ENCODE measurements around the gene CSGALNACT2.
A peak's percentile ranks its signal among the peaks of the same experiment; 100 is the strongest.

CSGALNACT2 gene

DNA sequence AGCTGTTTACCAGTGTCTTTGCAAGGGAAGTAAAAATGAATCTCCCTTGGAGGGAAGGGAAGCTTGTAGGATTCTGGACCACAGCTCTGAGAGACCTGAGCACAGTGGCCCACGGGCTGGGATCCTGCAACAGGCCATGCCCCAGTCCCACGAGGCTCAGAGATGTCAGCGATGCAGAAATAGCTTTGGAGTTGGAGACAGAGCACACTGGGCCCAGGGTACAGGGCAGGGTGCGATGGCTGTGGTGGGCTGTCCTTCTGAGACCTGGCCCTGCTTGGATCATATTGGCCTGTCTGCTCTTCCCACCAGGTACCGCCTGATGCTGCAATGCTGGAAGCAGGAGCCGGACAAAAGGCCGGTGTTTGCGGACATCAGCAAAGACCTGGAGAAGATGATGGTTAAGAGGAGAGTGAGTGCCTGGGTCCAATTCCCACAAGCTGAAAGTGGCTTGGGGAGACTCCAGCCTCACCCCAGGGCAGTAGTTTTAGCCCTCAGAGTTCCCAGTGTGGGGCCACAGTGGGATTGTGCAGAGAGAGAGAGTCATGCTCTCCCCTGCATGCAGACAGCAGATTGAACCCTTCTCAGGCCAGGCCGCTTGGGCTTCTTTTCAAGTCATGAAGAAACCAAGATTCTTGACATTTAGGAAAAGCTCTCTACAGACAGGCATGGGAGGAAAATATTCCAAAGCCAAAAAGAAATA, 13.5 kb upstream of the CSGALNACT2 start:
- DNase-seq (ENCODE audit: low read depth in 2 of 2), result no peak

DNA sequence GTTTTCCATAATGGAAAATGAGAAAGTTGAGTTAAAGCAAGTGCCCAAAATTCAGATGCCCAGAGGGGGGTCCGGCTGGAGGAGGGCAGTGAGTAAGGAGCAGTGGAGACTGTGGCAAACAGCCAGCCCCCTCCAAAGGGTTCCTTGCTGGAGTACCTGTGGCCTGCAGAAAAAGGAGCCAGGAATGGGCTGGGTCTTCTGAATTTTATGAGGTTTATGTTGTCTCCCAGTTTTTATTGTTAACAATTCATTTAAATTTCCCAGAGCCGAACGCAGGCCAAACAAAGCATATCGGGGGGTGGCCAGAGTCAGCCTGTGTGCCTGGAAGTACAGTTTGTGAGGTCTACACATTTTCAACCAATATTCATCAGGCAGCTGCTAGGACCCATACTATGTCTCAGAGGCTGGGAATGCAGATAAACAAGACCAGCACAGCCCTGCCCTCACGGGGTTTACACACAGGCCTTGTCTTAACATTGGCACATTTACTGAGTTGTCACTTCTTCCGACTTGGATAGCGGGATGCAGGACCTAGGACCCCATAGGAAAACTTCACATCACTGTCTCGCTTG, 12.9 kb upstream of the CSGALNACT2 start:
- DNase-seq (ENCODE audit: low read depth in 2 of 2), result no peak

DNA sequence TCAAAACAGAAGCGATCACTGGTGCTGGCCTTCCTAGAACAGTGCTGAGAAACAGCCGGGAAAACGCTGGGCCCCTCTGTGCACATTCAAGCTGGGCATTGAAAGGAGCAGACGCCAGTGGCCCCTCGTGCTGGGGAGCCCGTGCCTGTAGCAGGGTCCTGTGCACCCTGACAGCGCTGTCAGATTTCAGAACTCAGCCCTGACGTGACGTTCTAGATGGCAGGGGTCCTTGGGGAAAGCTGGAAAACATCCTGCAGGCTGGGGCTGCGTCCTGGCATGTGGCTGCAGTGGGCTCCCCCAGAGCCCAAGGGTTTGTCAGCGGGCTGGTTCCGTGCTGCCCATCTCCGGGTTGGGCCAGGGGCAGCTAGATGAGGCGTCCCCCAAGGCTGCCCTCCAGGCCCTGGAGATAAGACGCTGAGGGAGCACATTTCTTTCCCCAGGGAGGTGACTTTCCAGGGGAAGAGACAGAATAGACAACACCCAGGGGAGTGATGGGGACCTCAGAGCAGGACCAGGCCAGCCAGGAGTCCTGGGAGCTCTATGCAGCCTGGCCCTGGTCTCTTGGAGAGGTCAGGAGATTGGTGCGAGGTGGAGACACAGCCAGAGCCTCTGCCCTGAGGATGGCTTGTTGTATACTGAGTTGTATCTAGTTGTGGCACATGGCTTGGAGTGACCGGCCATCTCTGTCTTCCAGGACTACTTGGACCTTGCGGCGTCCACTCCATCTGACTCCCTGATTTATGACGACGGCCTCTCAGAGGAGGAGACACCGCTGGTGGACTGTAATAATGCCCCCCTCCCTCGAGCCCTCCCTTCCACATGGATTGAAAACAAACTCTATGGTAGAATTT, 12.1 kb upstream of the CSGALNACT2 start:
- DNase-seq (ENCODE audit: low read depth in 2 of 2), result no peak

DNA sequence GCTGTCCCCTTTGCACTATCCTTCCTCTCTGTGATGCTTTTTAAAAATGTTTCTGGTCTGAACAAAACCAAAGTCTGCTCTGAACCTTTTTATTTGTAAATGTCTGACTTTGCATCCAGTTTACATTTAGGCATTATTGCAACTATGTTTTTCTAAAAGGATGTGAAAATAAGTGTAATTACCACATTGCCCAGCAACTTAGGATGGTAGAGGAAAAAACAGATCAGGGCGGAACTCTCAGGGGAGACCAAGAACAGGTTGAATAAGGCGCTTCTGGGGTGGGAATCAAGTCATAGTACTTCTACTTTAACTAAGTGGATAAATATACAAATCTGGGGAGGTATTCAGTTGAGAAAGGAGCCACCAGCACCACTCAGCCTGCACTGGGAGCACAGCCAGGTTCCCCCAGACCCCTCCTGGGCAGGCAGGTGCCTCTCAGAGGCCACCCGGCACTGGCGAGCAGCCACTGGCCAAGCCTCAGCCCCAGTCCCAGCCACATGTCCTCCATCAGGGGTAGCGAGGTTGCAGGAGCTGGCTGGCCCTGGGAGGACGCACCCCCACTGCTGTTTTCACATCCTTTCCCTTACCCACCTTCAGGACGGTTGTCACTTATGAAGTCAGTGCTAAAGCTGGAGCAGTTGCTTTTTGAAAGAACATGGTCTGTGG, 11.4 kb upstream of the CSGALNACT2 start:
- DNase-seq (ENCODE audit: low read depth in 2 of 2), result no peak

DNA sequence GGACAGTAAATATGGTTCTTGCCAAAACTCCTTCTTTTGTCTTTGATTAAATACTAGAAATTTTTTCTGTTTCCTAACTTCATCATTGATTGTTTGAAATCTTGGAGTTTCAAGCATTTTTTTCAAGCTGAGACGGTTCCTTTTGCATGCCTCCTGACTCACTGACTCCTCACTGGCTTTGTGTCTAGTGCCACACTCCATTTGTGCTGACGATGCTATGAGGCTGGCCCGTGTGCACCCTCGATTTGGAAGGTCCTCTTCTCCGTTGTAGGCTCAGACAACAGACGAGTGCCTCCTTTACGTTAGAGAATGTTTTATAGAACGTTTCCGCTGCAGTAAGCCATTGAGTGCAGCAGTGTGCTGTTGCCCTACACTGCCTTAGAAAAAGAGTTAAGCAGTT, 10.8 kb upstream of the CSGALNACT2 start:
- DNase-seq (ENCODE audit: low read depth in 2 of 2), result no peak

DNA sequence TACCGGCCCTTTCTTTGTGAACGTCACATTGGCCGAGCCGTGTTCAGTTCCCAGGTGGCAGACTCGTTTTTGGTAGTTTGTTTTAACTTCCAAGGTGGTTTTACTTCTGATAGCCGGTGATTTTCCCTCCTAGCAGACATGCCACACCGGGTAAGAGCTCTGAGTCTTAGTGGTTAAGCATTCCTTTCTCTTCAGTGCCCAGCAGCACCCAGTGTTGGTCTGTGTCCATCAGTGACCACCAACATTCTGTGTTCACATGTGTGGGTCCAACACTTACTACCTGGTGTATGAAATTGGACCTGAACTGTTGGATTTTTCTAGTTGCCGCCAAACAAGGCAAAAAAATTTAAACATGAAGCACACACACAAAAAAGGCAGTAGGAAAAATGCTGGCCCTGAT, 9.9 kb upstream of the CSGALNACT2 start:
- DNase-seq (ENCODE audit: low read depth in 2 of 2), result no peak

DNA sequence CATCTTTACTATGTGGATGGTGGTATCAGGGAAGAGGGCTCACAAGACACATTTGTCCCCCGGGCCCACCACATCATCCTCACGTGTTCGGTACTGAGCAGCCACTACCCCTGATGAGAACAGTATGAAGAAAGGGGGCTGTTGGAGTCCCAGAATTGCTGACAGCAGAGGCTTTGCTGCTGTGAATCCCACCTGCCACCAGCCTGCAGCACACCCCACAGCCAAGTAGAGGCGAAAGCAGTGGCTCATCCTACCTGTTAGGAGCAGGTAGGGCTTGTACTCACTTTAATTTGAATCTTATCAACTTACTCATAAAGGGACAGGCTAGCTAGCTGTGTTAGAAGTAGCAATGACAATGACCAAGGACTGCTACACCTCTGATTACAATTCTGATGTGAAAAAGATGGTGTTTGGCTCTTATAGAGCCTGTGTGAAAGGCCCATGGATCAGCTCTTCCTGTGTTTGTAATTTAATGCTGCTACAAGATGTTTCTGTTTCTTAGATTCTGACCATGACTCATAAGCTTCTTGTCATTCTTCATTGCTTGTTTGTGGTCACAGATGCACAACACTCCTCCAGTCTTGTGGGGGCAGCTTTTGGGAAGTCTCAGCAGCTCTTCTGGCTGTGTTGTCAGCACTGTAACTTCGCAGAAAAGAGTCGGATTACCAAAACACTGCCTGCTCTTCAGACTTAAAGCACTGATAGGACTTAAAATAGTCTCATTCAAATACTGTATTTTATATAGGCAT, 9.1 kb upstream of the CSGALNACT2 start:
- no peak for DNase-seq (ENCODE audit: low read depth in 2 of 2)

DNA sequence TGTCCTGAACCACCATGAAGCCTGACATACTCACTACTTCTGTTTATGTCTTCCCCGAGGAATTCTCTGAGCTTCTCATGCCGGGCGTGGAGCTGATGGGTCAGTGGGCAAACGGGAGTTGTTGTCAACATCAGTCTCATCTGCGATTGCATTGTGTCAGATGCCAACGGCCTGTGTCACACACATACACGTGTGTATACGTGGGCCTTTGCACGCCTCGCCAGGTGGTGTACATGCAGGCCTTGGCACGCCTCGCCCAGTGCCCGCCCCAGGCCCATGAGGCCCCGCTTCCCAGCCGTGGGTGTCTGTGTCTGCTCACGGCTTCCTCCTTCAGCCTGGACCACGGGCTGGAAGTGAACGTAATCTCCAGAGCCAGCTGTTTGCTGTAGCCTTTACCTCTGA, 7.5 kb upstream of the CSGALNACT2 start:
- no peak for DNase-seq (ENCODE audit: low read depth in 2 of 2)

DNA sequence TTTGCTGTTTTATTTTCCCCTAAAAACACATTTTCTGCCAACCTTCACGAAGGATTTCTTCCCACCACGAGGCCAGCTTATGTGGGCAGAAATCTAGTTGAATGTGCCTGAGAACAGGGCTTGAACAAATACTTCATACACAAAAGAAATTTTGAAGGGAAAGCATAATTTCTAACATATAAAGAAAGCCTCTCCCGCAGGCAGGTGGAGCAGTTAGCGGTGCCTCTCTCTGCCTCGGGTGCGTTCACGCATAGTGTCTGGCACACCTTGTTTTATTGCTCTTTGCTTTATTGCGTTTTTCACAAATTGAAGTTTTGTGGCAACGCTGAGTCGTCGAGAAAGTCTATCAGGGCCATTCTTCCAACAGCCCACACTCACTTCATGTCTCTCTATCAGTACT, 7.0 kb upstream of the CSGALNACT2 start:
- no peak for DNase-seq (ENCODE audit: low read depth in 2 of 2)

DNA sequence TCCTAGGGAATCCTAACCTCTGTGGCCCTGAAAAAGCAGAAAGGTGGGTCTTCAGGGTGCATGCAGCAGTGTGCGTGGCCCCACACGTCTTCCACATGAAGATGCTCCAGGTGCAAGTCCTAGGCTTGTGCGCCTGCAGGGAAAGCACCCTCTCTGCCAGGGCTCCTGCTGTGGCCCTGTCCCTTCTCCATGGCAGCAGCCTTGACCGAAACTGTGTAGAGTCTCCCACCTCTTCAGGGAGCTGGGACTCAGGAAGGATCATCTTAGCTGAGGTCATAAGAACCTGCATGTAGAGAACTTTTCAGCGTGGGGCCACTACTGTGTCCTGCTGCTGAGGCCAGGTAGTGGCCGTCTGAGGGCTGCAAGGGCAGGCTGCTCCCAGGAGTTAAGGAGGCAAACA, 6.3 kb upstream of the CSGALNACT2 start:
- DNase-seq (ENCODE audit: low read depth in 2 of 2), result no peak

DNA sequence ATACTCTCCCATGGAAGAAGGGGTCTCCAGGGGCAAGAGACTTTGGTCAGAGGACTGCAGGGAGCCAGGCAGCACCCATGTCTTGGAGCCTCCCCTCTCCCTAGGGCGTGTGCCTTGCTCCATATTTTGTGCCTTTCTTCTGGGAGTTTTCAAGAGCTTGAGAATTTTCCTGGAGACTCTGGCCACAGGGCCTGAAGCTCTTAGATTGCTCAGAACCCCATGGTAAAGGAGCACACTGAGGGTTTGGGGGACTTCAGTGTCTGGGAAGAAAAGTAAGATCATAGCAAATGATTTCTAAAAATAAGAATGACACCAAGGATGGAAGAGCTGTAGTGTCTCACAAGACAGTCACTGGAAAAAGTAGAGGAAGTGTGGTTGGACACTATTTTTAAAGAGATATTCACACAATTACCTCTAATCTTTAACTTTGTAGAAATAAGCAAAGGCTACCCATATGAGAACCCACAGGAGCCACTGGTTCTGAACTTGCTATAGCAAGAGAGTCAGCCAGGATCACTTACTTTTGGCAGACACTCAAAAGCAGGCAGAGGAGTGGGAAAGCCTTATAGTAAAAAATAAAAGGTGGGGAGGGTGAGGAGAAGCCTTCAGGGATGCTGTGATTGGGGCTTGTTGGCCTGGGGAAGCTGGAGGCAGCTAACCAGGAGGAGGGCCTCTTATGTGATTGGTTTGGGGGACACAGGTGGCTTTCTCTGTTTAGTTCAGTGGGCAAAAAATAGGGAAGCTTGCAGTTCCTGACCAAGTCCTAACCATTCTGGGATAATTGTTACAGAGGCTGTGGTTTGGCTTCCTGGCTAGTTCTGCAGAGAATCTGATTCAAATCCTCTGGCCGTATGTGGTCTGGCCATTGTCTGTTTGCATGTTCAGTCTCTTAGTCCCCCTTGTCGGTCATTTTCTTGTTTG, 5.1 kb upstream of the CSGALNACT2 start:
- DNase-seq (ENCODE audit: low read depth in 2 of 2), result no peak

DNA sequence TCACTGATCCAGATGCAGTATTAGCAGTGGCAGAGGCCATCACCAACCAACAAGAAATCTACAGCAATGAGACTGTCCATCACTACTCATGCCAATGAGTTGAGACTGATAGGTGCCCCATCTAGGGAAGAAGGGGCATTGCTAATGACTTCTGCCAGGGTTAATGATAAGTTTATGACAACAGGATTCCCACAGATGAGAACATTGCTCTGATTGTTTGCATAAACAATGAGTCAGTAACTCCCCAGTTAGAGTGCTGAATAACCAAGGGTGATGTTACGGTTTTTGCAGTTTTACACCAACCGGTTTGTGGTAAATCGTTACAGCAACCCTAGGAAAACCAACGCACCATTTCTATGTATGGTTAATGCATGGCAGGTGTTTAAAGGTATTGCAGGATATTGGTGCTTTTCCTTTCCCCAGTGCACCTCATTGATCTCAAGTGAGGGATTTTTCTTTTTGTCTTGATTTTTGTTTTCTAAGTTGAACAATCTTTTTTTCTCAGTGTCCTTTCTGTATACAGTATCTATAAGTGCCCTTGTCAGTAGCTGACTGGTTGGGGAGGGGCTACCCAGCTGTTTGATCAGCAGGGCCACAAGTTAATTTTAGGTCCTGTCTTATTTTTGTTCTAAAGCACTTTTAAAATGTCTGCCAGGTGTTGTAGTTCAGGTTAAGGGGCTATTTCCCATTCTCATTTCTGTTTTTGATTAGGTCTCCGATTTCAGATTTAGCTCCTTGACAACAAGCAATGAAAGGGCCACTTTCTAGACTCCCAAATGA, 3.9 kb upstream of the CSGALNACT2 start:
- no peak for DNase-seq (ENCODE audit: low read depth in 2 of 2)

DNA sequence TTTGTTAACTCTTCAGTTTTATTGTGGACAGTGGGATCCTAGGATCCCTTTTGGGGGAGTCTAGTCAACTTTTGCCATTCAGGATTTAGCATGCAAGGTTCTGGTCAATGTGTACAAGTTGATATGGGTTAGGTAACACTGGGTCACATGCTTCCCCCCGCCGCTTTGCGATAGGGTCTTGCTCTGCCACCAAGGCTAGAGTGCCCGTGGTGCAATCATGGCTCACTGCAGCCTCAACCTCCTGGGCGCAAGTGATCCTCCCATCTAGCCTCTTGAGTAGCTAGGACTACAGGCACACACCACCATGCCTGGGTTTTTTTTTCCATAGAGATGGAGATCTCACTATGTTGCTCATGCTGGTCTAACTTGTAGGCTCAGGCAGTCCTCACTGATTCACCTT, 3.2 kb upstream of the CSGALNACT2 start:
- no peak for DNase-seq (ENCODE audit: low read depth in 2 of 2)

DNA sequence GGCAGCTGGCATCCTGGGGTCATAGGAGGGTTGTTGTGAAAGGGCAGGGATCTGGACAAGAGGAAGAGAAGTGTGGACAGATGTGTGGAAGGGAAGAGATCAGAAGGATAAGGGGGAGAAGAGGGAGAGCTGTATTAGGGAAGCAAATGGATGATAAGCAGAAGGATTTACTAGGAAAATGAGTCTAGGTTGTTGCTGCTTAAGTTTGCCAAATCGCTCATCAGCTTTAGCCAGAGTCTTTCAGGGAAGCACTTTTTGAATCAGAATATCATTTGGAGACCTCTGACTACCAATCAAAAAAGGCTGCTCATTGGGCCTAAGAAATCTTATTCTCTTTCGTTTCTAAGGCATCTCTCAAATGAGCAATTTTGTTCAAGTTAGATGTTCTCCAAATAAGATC, 2.6 kb upstream of the CSGALNACT2 start:
- DNase-seq (ENCODE audit: low read depth in 2 of 2), result no peak

DNA sequence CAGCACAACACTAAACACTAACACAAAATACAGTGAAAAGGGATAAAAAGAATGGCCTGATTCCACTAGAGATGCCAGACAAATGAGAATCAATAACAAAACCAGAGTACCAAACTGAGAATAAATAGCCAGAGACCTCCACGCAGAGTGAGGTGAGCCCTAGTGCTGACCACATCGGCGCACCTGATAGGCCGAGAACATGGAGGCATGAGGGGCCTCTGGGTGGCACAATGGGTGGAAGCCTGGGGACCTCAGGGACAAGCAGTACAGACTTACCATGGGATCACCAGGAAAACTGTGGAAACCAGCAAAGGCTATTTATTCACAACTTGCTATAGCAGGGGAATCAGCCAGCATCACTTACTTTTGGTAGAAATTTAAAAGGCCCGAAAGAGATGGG, 1.8 kb upstream of the CSGALNACT2 start:
- DNase-seq (ENCODE audit: low read depth in 2 of 2), result no peak

DNA sequence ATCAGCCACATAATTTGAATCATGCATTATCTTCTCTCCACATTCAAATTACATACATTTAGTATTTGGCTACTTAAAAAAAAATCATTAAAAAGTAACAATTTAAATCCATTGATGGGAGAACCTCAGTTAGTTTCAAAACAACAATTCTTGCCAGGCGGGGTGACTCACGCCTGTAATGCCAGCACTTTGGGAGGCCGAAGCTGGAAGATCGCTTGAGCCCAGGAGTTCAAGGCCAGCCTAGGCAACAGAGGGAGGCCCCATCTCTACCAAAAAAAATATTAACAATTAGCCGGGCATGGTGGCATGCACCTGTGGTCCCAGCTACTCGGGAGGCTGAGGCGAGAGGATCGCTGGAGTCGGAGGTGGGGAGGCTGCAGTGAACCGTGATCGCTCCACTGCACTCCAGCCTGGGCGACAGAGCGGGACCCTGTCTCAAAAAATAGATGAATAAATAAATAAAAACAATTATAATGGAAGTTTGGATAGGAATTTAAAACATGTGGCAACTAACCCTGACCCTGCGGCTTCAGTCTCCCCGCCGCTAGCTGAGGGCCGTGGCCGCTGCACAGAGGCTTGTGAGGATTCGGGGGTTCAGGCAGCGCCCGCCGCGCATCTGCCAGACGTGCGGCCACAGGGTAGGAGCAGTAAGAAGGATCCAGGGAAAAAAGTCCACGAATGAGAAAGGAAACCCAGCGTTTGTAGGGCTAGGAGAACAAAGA, 1.1 kb upstream of the CSGALNACT2 start:
- DNase-seq (ENCODE audit: low read depth in 2 of 2), result no peak

DNA sequence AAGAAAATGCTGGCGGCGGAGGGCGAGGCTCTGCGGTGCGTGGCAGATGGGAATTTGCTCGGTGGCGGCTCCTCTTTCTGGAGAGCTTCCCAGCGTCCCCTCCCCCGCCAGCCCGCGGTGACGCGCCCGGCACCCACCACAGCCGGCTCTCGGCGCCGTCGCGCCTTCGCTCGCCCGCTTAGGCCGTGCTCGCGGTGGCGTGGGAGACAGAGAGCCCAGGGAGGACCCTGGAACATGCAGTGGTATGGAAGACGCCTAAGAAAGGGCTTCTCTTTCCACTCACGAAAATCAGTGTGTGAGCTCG, 576 bp upstream of the CSGALNACT2 start:
- DNase-seq (ENCODE audit: low read depth in 2 of 2), result peak; percentile 12 to 32

DNA sequence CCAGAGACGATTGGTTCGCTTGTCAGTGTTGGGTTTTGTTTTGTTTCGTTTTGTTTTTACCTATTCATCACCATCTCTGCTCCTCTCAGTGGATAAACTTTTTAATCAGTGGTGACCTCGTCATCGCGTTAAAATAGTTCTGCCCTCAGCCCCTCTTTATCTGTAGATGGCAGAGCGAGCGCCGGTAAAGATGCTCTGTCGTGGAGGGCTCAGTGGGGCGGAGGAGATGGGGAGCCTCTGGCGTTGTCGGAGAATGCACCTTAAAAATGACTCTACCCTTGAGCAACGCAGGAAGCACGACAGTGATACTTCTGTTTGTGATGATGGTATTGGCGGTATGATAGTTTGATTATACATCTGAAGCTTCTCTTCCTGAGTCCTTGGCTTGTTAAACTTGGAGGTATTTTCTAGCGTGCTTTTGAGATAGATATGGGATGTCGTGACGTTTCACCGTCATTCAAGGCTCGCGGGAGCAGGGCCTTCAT, 554 bp downstream of the CSGALNACT2 start:
- DNase-seq (ENCODE audit: low read depth in 2 of 2), result peak; percentile 30

DNA sequence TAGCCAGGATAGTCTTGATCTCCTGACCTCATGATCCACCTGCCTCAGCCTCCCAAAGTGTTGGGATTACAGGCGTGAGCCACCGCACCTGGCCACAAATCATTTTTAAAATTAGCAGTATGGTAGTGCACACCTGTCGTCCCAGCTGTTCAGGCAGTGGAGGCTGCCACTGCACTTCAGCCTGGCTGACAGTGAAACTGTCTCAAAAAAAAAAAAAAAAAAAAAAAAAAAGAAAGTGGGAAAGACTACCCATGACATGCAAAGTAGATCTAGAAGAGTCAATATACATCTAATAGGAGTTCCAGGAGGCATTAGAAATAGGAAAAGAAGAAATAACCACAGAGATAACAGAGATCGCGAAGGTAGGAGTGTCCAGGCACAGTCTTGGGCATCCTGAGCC, 3.2 kb downstream of the CSGALNACT2 start:
- no peak for DNase-seq (ENCODE audit: low read depth in 2 of 2)
